Fibroblast of upper back skin (primary cell): ENCODE data around the gene CEL.
"Not testable (repeated sequence)": the region's sequence is repeated elsewhere in the genome, so short reads cannot be mapped to it uniquely, and the experiment has no call there.

Source experiments
- DNase-seq: peaks from one replicate; pipeline ENCODE4 v3.0.0-alpha.2; 2013

CEL gene

DNA sequence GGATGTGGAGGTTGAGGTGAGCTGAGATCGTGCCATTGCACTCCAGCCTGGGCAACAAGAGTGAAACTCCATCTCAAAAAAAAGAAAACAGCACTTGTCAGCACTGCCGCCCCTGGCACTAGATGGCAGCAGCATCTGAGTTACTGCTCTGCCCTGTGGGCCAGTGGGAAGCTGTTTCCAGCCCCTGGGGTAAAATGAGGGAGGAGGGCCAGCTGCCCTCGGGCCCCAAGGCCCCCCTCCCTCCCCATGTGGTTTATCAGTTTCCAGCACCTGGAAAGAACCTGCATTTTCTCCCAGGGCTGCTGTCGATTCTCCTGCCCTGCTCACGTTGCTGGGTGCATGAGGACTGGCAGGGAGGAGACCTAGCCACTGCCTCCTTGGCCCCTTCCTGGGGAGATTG is 13.2 kb upstream of the CEL start:
- peak; percentile 16 for DNase-seq

DNA sequence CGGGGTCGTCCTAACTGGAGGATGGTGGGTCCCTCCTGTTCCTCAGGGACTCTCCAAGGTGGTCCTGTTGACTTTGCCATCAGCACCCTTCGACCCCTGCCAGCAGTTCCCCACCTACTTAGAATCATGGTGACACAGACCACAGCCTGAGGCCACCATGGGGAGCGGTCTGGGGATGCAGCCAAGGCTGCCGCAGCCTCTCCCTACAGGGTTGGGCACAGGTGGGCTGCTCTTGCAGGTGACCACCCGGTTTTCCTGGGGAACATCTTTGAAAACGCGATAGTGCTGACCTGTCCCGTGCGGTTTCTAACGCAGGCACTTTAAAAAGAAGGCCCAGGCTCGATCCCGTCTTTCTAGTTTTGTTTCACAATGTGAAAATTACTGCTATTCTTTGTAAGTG is 12.7 kb upstream of the CEL start:
- DNase-seq, result no peak

DNA sequence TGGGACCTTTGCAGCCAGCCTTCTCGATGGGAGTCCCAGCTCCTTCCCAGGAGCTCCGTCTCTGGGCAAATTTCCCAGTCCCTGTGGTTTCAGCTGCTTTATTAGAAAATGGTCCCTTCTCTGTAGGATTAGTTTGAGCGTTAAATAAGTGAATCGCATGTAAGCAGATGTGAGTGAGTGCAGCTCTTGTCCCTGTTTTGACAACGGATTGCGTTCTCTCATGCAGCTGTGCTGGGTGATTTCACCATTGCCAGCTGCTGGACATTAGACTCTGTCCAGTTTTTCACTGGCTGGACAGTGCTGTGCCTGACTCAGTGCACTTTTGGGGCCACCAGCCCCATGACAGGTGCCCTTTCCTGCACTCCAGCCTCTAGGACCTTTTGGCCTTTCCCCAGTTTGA is 11.6 kb upstream of the CEL start:
- DNase-seq, result peak; percentile 59

GRCh38 chr9:133050781-133051180 is 11.0 kb upstream of the CEL start:
- no peak for DNase-seq

DNA sequence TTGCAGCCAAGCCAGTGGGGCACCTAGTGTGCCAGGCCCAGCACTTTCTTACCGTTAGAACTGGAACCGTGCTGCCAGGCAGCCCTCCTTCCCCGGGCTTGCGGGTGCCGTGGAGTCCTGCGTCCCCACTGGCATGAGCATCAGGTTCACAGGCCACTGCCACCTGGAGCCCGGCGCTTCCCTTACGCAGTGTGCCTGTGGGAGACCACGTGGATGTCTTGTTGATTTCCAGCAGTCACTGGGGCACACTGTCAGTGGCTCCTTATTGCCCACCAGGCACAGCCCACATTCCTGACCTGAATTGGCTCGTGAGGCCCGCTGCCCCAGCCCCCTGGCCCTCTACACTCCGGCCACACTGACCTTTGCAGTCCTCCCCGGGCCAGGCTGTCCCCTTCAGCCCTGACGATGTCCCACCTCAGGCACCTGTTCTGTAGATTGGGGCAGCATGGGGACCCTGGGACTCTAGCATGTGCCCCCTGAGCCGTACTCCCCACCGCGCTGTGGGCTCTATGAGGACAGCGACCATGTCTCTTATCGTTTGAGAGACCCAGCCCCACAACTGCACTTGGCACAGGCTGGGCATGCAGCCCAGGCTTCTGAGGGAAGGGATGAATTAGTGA is 10.4 kb upstream of the CEL start:
- DNase-seq, result no peak

DNA sequence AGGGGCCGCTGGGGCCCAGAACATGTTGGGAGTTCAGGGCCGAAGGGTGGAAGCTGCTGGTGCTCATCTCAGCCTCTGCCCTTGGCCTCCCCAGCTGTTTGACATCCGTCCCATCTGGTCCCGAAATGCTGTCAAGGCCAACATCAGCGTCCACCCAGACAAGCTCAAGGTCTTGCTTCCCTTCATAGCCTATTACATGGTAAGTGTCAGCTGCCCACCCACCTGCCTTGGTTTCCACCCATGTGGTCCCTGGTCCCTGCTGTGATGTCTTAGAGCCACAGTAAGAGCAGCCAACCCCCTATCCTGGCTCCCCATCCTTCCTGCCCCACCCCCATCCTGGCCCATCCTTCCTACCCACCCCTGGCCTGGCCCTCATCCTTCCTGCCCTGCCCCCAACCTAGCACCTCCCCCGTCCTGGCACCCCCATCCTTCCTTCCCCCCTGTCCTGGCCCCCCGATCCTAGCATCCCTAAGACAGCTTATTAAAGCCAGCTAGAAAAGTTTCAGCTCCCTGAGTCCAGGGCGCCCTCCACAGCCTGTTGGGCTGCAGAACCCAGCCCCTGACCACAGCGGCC is 9.7 kb upstream of the CEL start:
- no peak for DNase-seq

- no peak for DNase-seq
Measured at GRCh38 chr9:133054194-133054890, 7.4 kb upstream of the CEL start.

DNA sequence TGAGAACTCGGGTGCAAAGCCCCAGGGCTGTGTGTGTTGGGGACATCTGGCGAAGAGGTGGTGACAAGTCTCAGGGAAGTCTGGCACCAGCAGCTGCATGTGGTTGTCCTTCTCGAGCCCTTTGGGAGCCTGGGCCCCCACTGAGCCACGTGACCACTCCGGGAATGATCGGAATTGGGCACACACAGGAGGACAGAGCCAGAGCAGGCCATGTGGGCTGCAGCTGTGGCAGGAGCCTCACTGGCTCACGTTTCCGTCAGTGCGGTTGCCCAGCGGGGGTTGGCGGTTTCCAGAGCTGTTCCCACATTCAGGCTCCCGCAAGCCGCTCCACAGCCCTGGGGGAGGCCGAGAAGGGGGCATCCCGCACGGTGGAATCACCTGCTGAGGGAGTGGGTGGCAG is 6.8 kb upstream of the CEL start:
- DNase-seq, result peak; percentile 92

DNA sequence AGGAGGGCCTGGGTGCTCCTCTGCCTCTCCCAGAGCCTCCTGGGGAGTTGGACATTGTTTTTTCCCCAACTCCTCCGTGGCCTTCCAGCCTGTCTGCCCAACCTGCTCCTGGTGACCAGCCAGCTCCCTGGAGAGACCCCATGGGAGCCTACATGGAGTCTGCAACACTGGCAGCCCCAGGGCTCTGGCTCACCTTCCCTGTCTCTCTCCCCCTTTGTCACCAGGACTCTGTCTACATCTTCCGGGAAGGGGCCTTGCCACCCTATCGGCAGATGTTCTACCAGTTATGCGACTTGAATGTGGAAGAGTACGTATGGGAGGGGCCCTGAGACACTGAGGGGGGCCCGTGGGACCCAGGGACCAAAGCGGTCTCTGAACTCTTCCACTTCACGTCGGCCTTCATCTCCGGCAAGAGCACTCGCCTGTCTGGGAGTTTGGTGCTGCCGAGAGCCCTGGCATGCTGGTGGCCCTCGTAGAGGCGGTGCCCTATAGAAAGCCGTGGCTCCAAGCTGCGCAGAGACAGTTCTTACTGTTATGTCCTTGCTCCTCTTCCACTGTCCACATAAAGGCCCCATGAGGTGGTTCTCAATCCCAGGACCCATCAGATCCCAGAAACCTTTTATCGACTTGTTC is 5.9 kb upstream of the CEL start:
- no peak for DNase-seq

- DNase-seq, result no peak
Measured at GRCh38 chr9:133056533-133056932, 5.2 kb upstream of the CEL start.

- DNase-seq, result no peak
Measured at GRCh38 chr9:133057006-133057405, 4.8 kb upstream of the CEL start.

DNA sequence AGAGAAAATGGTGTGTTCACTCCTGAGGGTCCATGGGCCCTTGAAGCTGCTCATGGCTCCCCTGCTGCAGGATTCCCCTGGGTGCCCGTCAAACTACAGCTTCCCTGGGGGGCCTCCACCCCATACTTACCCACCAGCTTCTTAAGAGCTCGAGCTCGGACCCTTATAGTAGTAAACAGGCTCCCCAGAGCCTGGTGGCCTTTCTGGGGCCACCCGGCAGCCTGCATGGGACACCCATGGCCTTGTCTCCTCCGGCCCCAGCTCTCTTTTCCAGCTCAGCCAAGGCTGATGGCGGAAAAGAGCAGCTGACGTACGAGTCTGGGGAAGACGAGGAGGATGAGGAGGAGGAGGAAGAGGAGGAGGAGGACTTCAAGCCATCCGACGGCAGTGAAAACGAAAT is 4.2 kb upstream of the CEL start:
- no peak for DNase-seq

DNA sequence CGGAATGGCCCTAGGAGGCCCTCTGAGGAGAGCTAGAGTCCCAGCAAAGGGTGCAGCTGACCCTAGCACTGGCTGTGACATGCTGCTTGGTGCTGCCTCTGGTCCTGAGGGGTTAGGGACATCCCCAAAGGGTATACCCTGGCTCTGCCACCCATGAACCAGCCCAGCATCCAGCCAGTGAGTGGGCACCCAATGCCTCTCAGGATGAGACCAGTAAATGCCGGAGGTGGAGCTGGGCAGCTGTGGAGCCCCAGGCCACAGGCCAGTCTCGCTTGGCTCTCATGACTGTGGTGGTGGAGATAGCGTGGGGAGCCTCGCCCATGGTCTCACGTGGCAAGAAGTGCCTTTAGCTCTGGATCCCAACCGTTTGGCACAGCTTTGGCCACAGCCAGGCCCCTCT is 3.7 kb upstream of the CEL start:
- no peak for DNase-seq

- no peak for DNase-seq
Measured at GRCh38 chr9:133058550-133059320, 3.0 kb upstream of the CEL start.

- DNase-seq, result no peak
Measured at GRCh38 chr9:133059623-133060022, 2.2 kb upstream of the CEL start.

- DNase-seq, result no peak
Measured at GRCh38 chr9:133060417-133060841, 1.4 kb upstream of the CEL start.

DNA sequence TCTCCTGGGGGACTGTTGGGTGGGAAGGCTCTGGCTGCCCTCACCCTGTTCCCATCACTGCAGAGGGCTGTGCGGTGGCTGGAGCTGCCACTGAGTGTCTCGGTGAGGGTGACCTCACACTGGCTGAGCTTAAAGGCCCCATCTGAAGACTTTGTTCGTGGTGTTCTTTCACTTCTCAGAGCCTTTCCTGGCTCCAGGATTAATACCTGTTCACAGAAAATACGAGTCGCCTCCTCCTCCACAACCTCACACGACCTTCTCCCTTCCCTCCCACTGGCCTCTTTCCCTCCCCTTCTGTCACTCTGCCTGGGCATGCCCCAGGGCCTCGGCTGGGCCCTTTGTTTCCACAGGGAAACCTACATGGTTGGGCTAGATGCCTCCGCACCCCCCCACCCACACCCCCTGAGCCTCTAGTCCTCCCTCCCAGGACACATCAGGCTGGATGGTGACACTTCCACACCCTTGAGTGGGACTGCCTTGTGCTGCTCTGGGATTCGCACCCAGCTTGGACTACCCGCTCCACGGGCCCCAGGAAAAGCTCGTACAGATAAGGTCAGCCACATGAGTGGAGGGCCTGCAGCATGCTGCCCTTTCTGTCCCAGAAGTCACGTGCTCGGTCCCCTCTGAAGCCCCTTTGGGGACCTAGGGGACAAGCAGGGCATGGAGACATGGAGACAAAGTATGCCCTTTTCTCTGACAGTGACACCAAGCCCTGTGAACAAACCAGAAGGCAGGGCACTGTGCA is 590 bp upstream of the CEL start:
- not testable (repeated sequence) for DNase-seq

DNA sequence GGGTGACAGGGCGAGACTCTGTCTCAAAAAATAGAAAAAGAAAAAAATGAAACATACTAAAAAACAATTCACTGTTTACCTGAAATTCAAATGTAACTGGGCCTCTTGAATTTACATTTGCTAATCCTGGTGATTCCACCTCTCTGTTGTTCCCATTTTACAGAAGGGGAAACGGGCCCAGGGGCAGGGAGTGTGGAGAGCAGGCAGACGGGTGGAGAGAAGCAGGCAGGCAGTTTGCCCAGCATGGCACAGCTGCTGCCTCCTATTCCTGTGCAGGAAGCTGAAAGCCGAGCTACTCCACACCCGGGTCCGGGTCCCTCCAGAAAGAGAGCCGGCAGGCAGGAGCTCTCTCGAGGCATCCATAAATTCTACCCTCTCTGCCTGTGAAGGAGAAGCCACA is 788 bp downstream of the CEL start:
- not testable (repeated sequence) for DNase-seq

- no peak for DNase-seq
Measured at GRCh38 chr9:133063159-133063499, 1.3 kb downstream of the CEL start.

DNA sequence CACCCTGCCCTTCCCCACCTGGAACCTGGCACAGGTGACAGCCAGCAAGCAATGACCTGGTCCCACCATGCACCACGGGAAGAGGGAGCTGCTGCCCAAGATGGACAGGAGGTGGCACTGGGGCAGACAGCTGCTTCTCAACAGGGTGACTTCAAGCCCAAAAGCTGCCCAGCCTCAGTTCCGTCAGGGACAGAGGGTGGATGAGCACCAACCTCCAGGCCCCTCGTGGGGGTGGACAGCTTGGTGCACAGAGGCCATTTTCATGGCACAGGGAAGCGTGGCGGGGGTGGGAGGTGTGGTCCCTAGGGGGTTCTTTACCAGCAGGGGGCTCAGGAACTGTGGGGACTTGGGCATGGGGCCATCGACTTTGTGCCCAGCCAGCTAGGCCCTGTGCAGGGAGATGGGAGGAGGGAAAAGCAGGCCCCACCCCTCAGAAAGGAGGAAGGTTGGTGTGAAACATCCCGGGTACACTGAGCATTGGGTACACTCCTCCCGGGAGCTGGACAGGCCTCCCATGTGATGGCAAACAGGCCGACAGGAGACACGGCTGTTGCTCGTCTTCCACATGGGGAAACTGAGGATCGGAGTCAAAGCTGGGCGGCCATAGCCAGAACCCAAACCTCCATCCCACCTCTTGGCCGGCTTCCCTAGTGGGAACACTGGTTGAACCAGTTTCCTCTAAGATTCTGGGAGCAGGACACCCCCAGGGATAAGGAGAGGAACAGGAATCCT is 1.9 kb downstream of the CEL start:
- no peak for DNase-seq

DNA sequence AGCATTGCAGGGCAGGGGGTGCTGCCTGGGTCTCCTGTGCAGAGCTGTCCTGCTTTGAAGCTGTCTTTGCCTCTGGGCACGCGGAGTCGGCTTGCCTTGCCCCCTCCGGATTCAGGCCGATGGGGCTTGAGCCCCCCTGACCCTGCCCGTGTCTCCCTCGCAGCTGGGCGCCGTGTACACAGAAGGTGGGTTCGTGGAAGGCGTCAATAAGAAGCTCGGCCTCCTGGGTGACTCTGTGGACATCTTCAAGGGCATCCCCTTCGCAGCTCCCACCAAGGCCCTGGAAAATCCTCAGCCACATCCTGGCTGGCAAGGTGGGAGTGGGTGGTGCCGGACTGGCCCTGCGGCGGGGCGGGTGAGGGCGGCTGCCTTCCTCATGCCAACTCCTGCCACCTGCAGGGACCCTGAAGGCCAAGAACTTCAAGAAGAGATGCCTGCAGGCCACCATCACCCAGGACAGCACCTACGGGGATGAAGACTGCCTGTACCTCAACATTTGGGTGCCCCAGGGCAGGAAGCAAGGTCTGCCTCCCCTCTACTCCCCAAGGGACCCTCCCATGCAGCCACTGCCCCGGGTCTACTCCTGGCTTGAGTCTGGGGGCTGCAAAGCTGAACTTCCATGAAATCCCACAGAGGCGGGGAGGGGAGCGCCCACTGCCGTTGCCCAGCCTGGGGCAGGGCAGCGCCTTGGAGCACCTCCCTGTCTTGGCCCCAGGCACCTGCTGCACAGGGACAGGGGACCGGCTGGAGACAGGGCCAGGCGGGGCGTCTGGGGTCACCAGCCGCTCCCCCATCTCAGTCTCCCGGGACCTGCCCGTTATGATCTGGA is 2.7 kb downstream of the CEL start:
- no peak for DNase-seq
